Panc1 (cell line): ENCODE data around the gene KBTBD4. TPM values are rescaled to one million over a fixed set of nuclear protein-coding genes. Genes with fewer than 3 reads are reported as not detected.
A peak's percentile ranks its signal among the peaks of the same experiment; 100 is the strongest.

Experiments used
- ATAC-seq: fragments of 200-7000 bp; cut with Tn5 transposase; 2 replicates; pipeline ENCODE4 v1.9.1; 2020; ENCODE audit warnings: mild to moderate bottlenecking, moderate library complexity
- BruUV-seq: library from RNA; stranded (reverse); fragments of 400-500 nt; replicated peaks from 2 replicates; lab custom pipeline; 2021; lab: Mats Ljungman, UMichigan
- CTCF ChIA-PET: fragments of 300-600 bp; sonication (Branson Sonifier 250); formaldehyde crosslinking; loops from one replicate; lab custom pipeline; 2022; ENCODE audit warnings: antibody characterized with exemption; lab: Charles Lee
- POLR2A ChIA-PET: fragments of 300-600 bp; sonication (Branson Sonifier 250); formaldehyde crosslinking; loops from one replicate; lab custom pipeline; 2022; ENCODE audit warnings: antibody characterized with exemption; lab: Charles Lee
- DNase-seq: peaks from one replicate; pipeline ENCODE4 v3.0.0-alpha.2; 2010; ENCODE audit warnings: low read depth, low spot score
- H3K27ac ChIP-seq: 2 replicates; pipeline ENCODE4 v1.5.1; 2011; ENCODE audit warnings: mild to moderate bottlenecking, low read length, inconsistent platforms
- H3K27me3 ChIP-seq: fragments of 200-500 bp; sonication (Bioruptor generic); 2 replicates; pipeline ENCODE4 v1.6.0; 2014; ENCODE audit warnings: low read length, inconsistent platforms; ENCODE audit not compliant: control insufficient read depth, insufficient read depth
- H3K36me3 ChIP-seq: fragments of 200-500 bp; sonication (Bioruptor generic); 2 replicates; pipeline ENCODE4 v1.5.1; 2014; ENCODE audit warnings: inconsistent platforms, mild to moderate bottlenecking, low read length, moderate library complexity; ENCODE audit not compliant: control insufficient read depth, insufficient read depth
- H3K4me1 ChIP-seq: 2 replicates; pipeline ENCODE4 v1.5.1; 2011; ENCODE audit warnings: inconsistent platforms, mild to moderate bottlenecking, low read length, moderate library complexity; ENCODE audit not compliant: control insufficient read depth, insufficient read depth
- H3K4me3 ChIP-seq, 2 experiments: 2 replicates each; pipeline ENCODE4 v1.5.1; 2011 to 2012; ENCODE audit warnings: low read depth in 2 of 2, low read length in 2 of 2, mild to moderate bottlenecking in 2 of 2, inconsistent platforms in 1 of 2, moderate library complexity in 1 of 2
- H3K9me3 ChIP-seq: fragments of 200-500 bp; sonication (Bioruptor generic); 2 replicates; pipeline ENCODE4 v1.5.1; 2014; ENCODE audit warnings: low read depth, mild to moderate bottlenecking, inconsistent platforms, low read length, moderate library complexity; ENCODE audit not compliant: control insufficient read depth, insufficient read depth
- POLR2AphosphoS5 ChIP-seq: IDR thresholded peaks from 2 replicates; pipeline ENCODE4 v1.6.1; 2012; ENCODE audit warnings: mild to moderate bottlenecking, low read depth, low read length, moderate library complexity
- SIN3A ChIP-seq: IDR thresholded peaks from 2 replicates; pipeline ENCODE4 v1.6.1; 2012; ENCODE audit warnings: low read depth, mild to moderate bottlenecking, low read length, moderate library complexity, borderline replicate concordance; ENCODE audit not compliant: insufficient read depth
- TCF7L2 ChIP-seq: IDR thresholded peaks from 2 replicates; pipeline ENCODE4 v1.6.1; 2011; ENCODE audit warnings: mild to moderate bottlenecking, low read depth, low read length, inconsistent platforms
- in situ Hi-C: cut with HindIII; loops from 2 replicates; pipeline ENCODE4 v1.10.0; 2016; ENCODE audit warnings: low sequenced_read_pairs, low pct_unique_long_range_greater_than_20kb
- intact Hi-C: fragments of 100-400 bp; cut with micrococcal nuclease; formaldehyde crosslinking; loops from one replicate; pipeline ENCODE4 v1.10.0; 2022; ENCODE audit not compliant: unreplicated experiment
- total RNA-seq: library from RNA; stranded (reverse); gene quantifications from one replicate; pipeline ENCODE4 v1.2.1, GENCODE V29; 2021; ENCODE audit not compliant: unreplicated experiment
- TF ChIP-seq, protein P1 (sequence below), 2 experiments: IDR thresholded peaks; 2 replicates each; pipeline ENCODE4 v1.6.1; 2011 to 2012; ENCODE audit warnings: low read depth in 2 of 2, control low read depth in 1 of 2, low read length in 1 of 2, mild to moderate bottlenecking in 1 of 2, moderate library complexity in 1 of 2; ENCODE audit not compliant: insufficient read depth in 1 of 2
- TF ChIP-seq, protein P2 (sequence below): fragments of 450-650 bp; IDR thresholded peaks from 2 replicates; pipeline ENCODE4 v1.5.1; 2017; ENCODE audit warnings: mild to moderate bottlenecking

The KBTBD4 gene
- total RNA-seq, 1 experiment from 2014 or later, result 23.2 TPM

DNA sequence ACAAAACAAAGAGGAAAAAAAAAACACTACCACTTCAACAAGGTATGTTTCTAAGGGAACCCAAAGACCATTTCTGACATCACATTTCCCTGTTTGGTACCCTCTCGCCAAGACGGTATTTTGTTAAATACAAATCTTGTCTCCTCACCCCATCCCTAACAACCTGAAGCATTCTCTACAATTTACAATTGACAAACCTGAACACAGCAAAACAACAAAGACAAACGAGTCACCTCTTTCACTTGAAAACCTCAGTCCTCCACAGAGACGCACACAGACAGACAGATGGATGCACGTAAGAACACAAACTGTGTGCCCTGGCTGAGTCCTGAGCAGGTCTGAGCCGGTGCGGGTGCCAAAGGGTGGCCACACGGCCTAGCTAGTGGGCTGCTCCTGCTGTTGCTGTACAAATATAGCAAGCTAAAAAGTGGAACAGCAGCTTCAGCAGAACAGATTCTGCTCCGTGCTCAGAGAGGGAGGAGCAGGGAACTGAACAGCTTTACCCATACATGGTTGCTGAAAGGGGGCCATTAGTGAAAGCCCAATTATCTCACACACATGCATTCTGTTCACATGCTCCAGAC is 54.4 kb downstream of the KBTBD4 start:
- Histone ChIP-seq H3K36me3 (no peaks in the 10 kb centered on the region), H3K27me3 (no peaks in the 10 kb centered on the region), H3K9me3 (no peaks in the 10 kb centered on the region), H3K27ac (peak overlapping the region; percentile 64), H3K4me1 (peaks cover 41% of the 10 kb centered on the region), H3K4me3 (peak overlapping the region in 1 of 2 experiments; percentile 29; a peak in 2 of 4 replicates)
- ATAC-seq (peak; percentile 51), DNase-seq (no peak)
- ChIA-PET CTCF (no interaction called here), POLR2A (no interaction called here)
- TF ChIP-seq SIN3A, result no peak
- TF ChIP-seq, protein P1, sequence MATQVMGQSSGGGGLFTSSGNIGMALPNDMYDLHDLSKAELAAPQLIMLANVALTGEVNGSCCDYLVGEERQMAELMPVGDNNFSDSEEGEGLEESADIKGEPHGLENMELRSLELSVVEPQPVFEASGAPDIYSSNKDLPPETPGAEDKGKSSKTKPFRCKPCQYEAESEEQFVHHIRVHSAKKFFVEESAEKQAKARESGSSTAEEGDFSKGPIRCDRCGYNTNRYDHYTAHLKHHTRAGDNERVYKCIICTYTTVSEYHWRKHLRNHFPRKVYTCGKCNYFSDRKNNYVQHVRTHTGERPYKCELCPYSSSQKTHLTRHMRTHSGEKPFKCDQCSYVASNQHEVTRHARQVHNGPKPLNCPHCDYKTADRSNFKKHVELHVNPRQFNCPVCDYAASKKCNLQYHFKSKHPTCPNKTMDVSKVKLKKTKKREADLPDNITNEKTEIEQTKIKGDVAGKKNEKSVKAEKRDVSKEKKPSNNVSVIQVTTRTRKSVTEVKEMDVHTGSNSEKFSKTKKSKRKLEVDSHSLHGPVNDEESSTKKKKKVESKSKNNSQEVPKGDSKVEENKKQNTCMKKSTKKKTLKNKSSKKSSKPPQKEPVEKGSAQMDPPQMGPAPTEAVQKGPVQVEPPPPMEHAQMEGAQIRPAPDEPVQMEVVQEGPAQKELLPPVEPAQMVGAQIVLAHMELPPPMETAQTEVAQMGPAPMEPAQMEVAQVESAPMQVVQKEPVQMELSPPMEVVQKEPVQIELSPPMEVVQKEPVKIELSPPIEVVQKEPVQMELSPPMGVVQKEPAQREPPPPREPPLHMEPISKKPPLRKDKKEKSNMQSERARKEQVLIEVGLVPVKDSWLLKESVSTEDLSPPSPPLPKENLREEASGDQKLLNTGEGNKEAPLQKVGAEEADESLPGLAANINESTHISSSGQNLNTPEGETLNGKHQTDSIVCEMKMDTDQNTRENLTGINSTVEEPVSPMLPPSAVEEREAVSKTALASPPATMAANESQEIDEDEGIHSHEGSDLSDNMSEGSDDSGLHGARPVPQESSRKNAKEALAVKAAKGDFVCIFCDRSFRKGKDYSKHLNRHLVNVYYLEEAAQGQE (IDR thresholded peaks at IDR 0.05; ENCODE audit: insufficient read depth in 1 of 2, low read depth in 2 of 2, low read length in 1 of 2), result no peak
- TF ChIP-seq, protein P2, sequence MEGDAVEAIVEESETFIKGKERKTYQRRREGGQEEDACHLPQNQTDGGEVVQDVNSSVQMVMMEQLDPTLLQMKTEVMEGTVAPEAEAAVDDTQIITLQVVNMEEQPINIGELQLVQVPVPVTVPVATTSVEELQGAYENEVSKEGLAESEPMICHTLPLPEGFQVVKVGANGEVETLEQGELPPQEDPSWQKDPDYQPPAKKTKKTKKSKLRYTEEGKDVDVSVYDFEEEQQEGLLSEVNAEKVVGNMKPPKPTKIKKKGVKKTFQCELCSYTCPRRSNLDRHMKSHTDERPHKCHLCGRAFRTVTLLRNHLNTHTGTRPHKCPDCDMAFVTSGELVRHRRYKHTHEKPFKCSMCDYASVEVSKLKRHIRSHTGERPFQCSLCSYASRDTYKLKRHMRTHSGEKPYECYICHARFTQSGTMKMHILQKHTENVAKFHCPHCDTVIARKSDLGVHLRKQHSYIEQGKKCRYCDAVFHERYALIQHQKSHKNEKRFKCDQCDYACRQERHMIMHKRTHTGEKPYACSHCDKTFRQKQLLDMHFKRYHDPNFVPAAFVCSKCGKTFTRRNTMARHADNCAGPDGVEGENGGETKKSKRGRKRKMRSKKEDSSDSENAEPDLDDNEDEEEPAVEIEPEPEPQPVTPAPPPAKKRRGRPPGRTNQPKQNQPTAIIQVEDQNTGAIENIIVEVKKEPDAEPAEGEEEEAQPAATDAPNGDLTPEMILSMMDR, result no peak
- no peak for TF ChIP-seq TCF7L2
- no peak for TF ChIP-seq POLR2AphosphoS5
- BruUV-seq, result TSS peak; percentile 16
- intact Hi-C loops (no loop called here), in situ Hi-C loops (no loop called here)

DNA sequence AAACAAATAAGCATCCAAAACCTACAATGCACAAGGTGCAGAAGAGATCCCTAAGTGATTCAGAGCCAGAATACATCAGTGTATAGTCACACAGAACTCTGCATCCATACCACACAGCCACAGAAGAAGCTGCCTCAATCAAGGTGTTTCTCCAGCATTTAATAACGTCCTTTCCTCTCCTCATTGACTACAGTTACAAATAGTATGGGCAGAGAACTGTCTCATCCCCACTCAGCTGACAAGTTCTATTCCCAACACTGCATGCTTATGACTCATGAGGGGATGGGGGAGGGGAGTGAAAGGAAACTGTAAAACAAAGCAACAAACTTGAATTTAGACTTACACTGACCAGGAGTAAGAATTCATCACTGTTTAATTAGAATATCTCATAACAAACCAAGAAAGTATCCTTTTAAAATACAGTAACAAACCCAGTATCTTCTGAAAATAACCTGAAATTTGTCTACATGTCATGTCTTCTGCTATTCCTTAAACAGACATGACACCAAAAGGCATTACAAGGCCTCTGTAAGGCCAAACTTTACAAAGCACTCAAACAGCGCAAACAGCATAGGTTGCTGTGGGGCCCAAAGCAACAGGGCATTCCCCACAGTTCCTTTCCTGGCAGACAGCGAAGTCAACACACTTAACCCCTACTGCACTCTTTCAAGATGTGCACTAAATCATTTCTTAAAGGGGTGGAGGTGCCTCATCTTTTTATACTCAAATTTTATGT is 55.1 kb downstream of the KBTBD4 start:
- peak; percentile 75 for ATAC-seq
- DNase-seq, result peak; percentile 81
- CTCF ChIA-PET, result no interaction called here
- intact Hi-C loops (no loop called here), in situ Hi-C loops (no loop called here)
- H3K36me3 ChIP-seq, result no peaks in the 10 kb centered on the region
- H3K4me1 ChIP-seq, result peaks cover 42% of the 10 kb centered on the region
- POLR2A ChIA-PET, result interaction anchor here (0.7 kb wide), 1 partner anchor 17 kb away, joined by 3 read pairs; no protein-coding TSS in a partner anchor
- TF ChIP-seq TCF7L2, result no peak
- TF ChIP-seq POLR2AphosphoS5, result no peak
- no peak for TF ChIP-seq SIN3A
- TF ChIP-seq, protein P2, result no peak
- TF ChIP-seq, protein P1 (IDR thresholded peaks at IDR 0.05; ENCODE audit: insufficient read depth in 1 of 2, low read depth in 2 of 2, low read length in 1 of 2), result no peak
- H3K4me3 ChIP-seq, result no peak overlapping the region
- H3K27me3 ChIP-seq, result no peaks in the 10 kb centered on the region
- no peaks in the 10 kb centered on the region for H3K9me3 ChIP-seq
- H3K27ac ChIP-seq, result peak overlapping the region; percentile 64
- no TSS peak for BruUV-seq
